GM08714 (cell line): ENCODE measurements around the gene SAA2.
"Not testable (repeated sequence)": the region's sequence is repeated elsewhere in the genome, so short reads cannot be mapped to it uniquely, and the experiment has no call there.

ENCODE experiments used
- H3K4me3 ChIP-seq: fragments of 200-500 bp; sonication (Bioruptor generic); 2 replicates; pipeline ENCODE4 v1.5.1; 2014; ENCODE audit warnings: mild to moderate bottlenecking, low read length, inconsistent platforms
- ZNF274 ChIP-seq: IDR thresholded peaks from 2 replicates; pipeline ENCODE4 v1.6.1; 2012; ENCODE audit warnings: mild to moderate bottlenecking, low read depth, low read length

SAA2 gene

GRCh38 chr11:18230859-18231258, 17.6 kb downstream of the SAA2 start:
- no peak for TF ChIP-seq ZNF274
- H3K4me3 ChIP-seq: no peak overlapping the region

DNA sequence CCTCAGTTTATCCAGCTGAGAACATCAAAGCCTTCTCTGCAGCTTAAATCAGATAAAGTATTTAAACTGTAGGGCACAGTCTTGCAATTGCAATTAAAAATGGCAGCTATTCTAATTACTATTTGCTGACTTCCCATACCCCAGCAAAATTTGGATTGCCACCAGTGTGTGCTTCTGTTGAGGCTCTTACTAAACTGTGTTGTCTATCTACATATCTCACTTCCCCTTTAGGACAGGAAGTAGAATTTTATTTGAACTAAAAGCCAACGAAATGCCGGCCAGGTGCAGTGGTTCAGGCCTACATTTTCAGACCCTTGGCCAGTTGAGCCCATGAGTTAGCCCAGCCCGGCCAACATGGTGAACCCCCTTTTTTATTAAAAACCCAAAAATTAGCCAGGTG, 19.0 kb downstream of the SAA2 start:
- no peak for TF ChIP-seq ZNF274
- H3K4me3 ChIP-seq: no peak overlapping the region

GRCh38 chr11:18225913-18226312, 22.6 kb downstream of the SAA2 start:
- TF ChIP-seq ZNF274: no peak
- no peak overlapping the region for H3K4me3 ChIP-seq

GRCh38 chr11:18223591-18224387, 24.7 kb downstream of the SAA2 start:
- TF ChIP-seq ZNF274: no peak
- no peak overlapping the region for H3K4me3 ChIP-seq

DNA sequence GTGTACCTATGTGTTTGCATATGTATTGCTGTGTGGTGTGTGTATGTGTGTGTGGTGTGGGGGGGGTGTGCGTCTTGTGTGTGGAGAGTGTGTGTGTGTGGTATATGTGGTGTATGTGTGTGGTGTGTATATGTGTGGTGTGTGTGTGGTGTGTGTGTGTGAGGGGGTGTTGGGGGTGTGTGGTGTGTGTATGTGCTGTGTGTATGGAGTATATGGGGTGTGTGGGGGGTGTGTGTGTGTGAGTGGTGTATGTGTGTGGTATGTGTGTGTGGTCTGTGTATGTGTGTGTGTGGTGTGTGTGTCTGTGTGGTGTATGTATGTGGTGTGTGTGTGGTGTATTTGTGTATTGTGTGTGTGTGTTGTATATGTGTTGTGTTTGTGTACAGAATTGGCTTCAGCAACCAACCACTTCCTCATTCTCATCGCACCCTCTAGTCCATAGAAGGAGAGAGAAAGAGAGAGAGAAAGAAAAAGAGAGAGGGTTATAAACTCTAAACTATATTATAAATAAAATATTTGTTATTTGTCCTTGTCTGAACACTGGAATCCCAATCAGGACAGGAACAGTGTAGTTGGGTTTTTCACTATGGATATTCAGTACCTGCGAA, 25.6 kb downstream of the SAA2 start:
- no peak overlapping the region for H3K4me3 ChIP-seq
- TF ChIP-seq ZNF274: no peak

GRCh38 chr11:18221274-18221876, 27.1 kb downstream of the SAA2 start:
- TF ChIP-seq ZNF274: no peak

DNA sequence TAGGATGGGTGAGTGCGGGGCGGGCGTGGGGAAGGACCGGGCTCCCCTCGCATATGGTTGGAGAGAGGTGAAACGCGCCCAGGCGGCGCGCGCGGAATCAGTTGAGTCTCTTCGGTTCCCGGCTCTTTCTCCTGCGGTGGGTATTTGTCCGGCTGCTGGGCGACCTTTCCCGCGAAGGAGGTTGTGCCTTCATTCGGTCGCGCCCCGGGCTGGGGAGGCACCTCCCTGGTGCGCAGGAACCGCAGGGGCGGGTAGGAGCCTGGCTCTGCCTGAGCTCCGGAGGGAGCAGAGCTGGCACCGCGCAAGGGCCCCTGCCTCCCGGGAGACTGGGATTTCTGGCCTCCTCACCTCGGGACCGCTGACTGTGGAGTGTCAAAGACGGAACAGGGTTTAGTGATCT, 39.4 kb downstream of the SAA2 start:
- no peak for TF ChIP-seq ZNF274
- no peak overlapping the region for H3K4me3 ChIP-seq

More at GRCh38 chr11:18221274-18221876, 27.1 kb downstream of the SAA2 start:
- no peak overlapping the region for H3K4me3 ChIP-seq

DNA sequence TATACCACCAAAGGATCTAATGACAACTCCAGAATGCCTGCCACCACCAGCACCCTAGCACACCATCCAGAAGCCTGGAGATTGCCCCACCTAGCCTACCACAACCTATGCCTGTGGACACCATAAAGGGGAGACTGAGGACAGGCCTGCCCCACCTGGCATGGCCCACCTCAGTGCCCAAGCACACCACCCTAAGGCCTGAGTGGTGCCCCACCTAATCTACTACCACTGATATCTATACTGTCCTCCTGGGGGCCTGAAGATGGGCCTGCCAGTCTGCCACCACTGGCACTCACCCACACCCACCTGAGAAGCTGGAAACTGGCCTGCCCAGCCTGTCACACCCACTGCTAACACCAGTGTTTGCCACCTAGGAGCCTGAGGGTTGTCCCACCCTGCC, 43.7 kb downstream of the SAA2 start:
- TF ChIP-seq ZNF274: no peak
- no peak overlapping the region for H3K4me3 ChIP-seq

DNA sequence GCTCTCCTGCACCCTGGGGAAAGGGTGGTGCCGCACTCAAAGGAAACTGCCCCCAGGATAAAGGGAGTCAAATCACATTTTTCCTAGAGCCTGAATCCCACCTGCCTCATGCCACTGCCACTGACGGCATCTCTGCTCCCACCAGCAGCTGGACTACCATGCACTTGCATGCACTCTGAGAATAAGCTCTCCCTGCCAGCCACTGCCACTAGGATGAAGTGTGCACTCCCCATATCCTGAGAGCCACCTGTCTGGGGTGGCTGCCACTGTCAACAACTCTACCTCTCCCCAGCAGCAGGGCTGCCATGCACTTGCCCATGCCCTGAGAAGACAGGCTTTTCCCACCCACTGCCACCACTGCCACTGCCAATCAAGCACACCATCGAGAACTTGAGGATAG, 44.2 kb downstream of the SAA2 start:
- TF ChIP-seq ZNF274: no peak
- H3K4me3 ChIP-seq: no peak overlapping the region

GRCh38 chr11:18203723-18204122, 44.7 kb downstream of the SAA2 start:
- H3K4me3 ChIP-seq: no peak overlapping the region
- no peak for TF ChIP-seq ZNF274

GRCh38 chr11:18197738-18198137, 50.7 kb downstream of the SAA2 start:
- not testable (repeated sequence) for H3K4me3 ChIP-seq

DNA sequence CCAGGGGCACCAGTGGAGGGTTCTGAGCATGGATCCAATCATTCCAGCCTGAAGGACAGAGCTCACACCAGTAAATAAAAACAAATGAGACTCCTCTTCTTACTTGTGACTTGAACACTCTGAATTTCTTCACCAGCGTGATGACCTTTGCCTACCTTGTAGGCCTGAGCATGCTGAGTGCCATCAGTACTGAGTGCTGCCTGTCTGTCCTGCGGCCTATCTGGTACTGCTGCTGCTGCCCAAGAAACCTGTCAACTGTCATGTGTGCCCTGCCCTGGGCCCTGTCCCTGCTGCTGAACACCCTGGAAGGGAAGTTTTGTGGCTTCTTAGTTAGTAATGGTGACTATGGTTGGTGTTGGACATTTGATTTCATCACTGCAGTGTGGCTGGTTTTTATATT, 51.9 kb downstream of the SAA2 start:
- H3K4me3 ChIP-seq: no peak overlapping the region
- no peak for TF ChIP-seq ZNF274
